Neural cell (in vitro differentiated cells): ENCODE results near the gene TRPV3. TPM values are rescaled to one million over a fixed set of nuclear protein-coding genes. Genes with fewer than 3 reads are reported as not detected.

Experiments used
- H2AFZ ChIP-seq: fragments of 200-600, 300-800 bp; sonication (generic), shearing (Covaris generic); 2 replicates; pipeline ENCODE4 v1.6.0; 2014; ENCODE audit warnings: low read depth, mild to moderate bottlenecking, antibody characterized with exemption, low read length, moderate library complexity
- H3F3A ChIP-seq: fragments of 200-600 bp; shearing (Covaris generic); 2 replicates; pipeline ENCODE4 v1.6.1; 2016; ENCODE audit warnings: mild to moderate bottlenecking, moderate library complexity, mixed read lengths, antibody characterized with exemption, low read length; ENCODE audit not compliant: insufficient read depth, poor library complexity, severe bottlenecking
- H3K27ac ChIP-seq: fragments of 200-600, 300-800 bp; sonication (generic), shearing (Covaris generic); 2 replicates; pipeline ENCODE4 v1.5.1; 2014; ENCODE audit warnings: mild to moderate bottlenecking, low read length, moderate library complexity
- H3K27me3 ChIP-seq: fragments of 300-800, 200-600 bp; sonication (generic), shearing (Covaris generic); 2 replicates; pipeline ENCODE4 v1.6.0; 2014; ENCODE audit warnings: mild to moderate bottlenecking, low read depth, low read length, moderate library complexity; ENCODE audit not compliant: insufficient read depth
- H3K36me3 ChIP-seq: fragments of 300-800, 200-600 bp; sonication (generic), shearing (Covaris generic); 2 replicates; pipeline ENCODE4 v1.5.1; 2014; ENCODE audit warnings: mild to moderate bottlenecking, antibody characterized with exemption, low read length, moderate library complexity; ENCODE audit not compliant: insufficient read depth
- H3K4me2 ChIP-seq: fragments of 300-800, 200-600 bp; sonication (generic), shearing (Covaris generic); 2 replicates; pipeline ENCODE4 v1.6.0; 2014; ENCODE audit warnings: mild to moderate bottlenecking, low read length
- H3K4me3 ChIP-seq: fragments of 300-800, 200-600 bp; sonication (generic), shearing (Covaris generic); 2 replicates; pipeline ENCODE4 v1.5.1; 2014; ENCODE audit warnings: mild to moderate bottlenecking, low read length, moderate library complexity
- H3K79me2 ChIP-seq: fragments of 200-600 bp; shearing (Covaris generic); replicated peaks from 2 replicates; pipeline ENCODE4 v1.6.0; 2014; ENCODE audit warnings: mild to moderate bottlenecking, low read length, moderate library complexity; ENCODE audit not compliant: insufficient read depth
- H3K9ac ChIP-seq: fragments of 300-800, 200-600 bp; sonication (generic), shearing (Covaris generic); 2 replicates; pipeline ENCODE4 v1.6.1; 2016; ENCODE audit warnings: mild to moderate bottlenecking, low read length, mixed read lengths
- H3K9me2 ChIP-seq: fragments of 200-600 bp; shearing (Covaris generic); 2 replicates; pipeline ENCODE4 v1.6.1; 2016; ENCODE audit warnings: mild to moderate bottlenecking, low read length, mixed read lengths; ENCODE audit not compliant: insufficient read depth
- H3K9me3 ChIP-seq: fragments of 200-600, 300-800 bp; sonication (generic), shearing (Covaris generic); 2 replicates; pipeline ENCODE4 v1.6.1; 2016; ENCODE audit warnings: mild to moderate bottlenecking, mixed run types, low read length, moderate library complexity, mixed read lengths
- H4K20me1 ChIP-seq: fragments of 200-600 bp; shearing (Covaris generic); 2 replicates; pipeline ENCODE4 v1.6.1; 2016; ENCODE audit warnings: mild to moderate bottlenecking, mixed run types; ENCODE audit not compliant: insufficient read depth
- EP300 ChIP-seq: fragments of 450-650 bp; conservative IDR thresholded peaks from 2 replicates; pipeline ENCODE4 v1.6.1; 2014; ENCODE audit warnings: antibody characterized with exemption, mild to moderate bottlenecking, moderate library complexity; ENCODE audit not compliant: poor library complexity, severe bottlenecking
- EZH2 ChIP-seq: fragments of 200-600, 300-800 bp; shearing (Covaris generic), sonication (generic); IDR thresholded peaks from 2 replicates; pipeline ENCODE4 v1.6.1; 2014; ENCODE audit warnings: antibody characterized with exemption, low read length, borderline replicate concordance, mild to moderate bottlenecking; ENCODE audit not compliant: insufficient read depth, poor library complexity, severe bottlenecking
- MXI1 ChIP-seq: fragments of 450-650 bp; conservative IDR thresholded peaks from 2 replicates; pipeline ENCODE4 v1.6.1; 2014; ENCODE audit warnings: antibody characterized with exemption, mild to moderate bottlenecking; ENCODE audit not compliant: poor library complexity, severe bottlenecking
- POLR2AphosphoS5 ChIP-seq: IDR thresholded peaks from 2 replicates; pipeline ENCODE4 v1.6.1; 2012
- RAD21 ChIP-seq: fragments of 450-650 bp; conservative IDR thresholded peaks from 2 replicates; pipeline ENCODE4 v1.6.1; 2014; ENCODE audit warnings: antibody characterized with exemption, mild to moderate bottlenecking, moderate library complexity
- SMC3 ChIP-seq: fragments of 450-650 bp; conservative IDR thresholded peaks from 2 replicates; pipeline ENCODE4 v1.6.1; 2014; ENCODE audit warnings: antibody characterized with exemption, mild to moderate bottlenecking, moderate library complexity; ENCODE audit not compliant: poor library complexity
- TAF1 ChIP-seq: IDR thresholded peaks from 2 replicates; pipeline ENCODE4 v1.6.1; 2012; ENCODE audit warnings: low read depth
- polyA plus RNA-seq: library from polyadenylated mRNA; depleted of rRNA; stranded (reverse); fragments of >200 nt; gene quantifications from 2 replicates; pipeline ENCODE4 v1.2.3, GENCODE V29; 2014
- TF ChIP-seq, protein P1 (sequence below): fragments of 450-650 bp; IDR thresholded peaks from 2 replicates; pipeline ENCODE4 v1.5.1; 2014; ENCODE audit warnings: antibody characterized with exemption, mild to moderate bottlenecking, moderate library complexity; ENCODE audit not compliant: poor library complexity, severe bottlenecking
- TF ChIP-seq, protein P2 (sequence below): IDR thresholded peaks from 2 replicates; pipeline ENCODE4 v1.6.1; 2012; ENCODE audit warnings: borderline replicate concordance

Gene TRPV3
- polyA plus RNA-seq, 1 donor from 2014 or later, result 0.19 TPM

DNA sequence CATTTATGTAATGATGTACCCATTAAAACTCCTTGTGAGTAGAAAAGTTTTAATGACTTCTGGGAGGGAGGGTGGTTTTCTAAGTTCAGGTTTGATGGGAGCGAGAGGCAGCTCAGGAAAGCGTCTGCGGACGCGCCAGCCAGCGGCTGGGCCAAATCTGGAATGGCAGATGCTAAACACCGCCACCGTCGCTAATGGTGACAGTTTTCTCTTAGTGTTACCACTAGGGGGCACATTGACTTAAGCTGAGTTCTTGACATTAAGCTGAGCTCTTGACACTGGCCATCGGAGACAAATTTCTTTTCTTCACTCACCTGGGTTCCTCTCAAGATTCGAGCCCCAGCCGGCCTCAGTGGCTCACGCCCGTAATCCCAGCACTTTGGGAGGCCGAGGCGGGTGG is 44.9 kb upstream of the TRPV3 start:
- no peaks in the 10 kb centered on the region for H3F3A ChIP-seq
- no peaks in the 10 kb centered on the region for H4K20me1 ChIP-seq
- H2AFZ ChIP-seq, result no peak overlapping the region
- H3K27ac ChIP-seq, result no peak overlapping the region
- H3K9ac ChIP-seq, result no peak overlapping the region
- no peak overlapping the region for H3K4me3 ChIP-seq
- no peaks in the 10 kb centered on the region for H3K27me3 ChIP-seq
- no peak for TF ChIP-seq TAF1
- TF ChIP-seq EP300, result no peak
- TF ChIP-seq, protein P1, sequence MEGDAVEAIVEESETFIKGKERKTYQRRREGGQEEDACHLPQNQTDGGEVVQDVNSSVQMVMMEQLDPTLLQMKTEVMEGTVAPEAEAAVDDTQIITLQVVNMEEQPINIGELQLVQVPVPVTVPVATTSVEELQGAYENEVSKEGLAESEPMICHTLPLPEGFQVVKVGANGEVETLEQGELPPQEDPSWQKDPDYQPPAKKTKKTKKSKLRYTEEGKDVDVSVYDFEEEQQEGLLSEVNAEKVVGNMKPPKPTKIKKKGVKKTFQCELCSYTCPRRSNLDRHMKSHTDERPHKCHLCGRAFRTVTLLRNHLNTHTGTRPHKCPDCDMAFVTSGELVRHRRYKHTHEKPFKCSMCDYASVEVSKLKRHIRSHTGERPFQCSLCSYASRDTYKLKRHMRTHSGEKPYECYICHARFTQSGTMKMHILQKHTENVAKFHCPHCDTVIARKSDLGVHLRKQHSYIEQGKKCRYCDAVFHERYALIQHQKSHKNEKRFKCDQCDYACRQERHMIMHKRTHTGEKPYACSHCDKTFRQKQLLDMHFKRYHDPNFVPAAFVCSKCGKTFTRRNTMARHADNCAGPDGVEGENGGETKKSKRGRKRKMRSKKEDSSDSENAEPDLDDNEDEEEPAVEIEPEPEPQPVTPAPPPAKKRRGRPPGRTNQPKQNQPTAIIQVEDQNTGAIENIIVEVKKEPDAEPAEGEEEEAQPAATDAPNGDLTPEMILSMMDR, result no peak
- TF ChIP-seq, protein P2, sequence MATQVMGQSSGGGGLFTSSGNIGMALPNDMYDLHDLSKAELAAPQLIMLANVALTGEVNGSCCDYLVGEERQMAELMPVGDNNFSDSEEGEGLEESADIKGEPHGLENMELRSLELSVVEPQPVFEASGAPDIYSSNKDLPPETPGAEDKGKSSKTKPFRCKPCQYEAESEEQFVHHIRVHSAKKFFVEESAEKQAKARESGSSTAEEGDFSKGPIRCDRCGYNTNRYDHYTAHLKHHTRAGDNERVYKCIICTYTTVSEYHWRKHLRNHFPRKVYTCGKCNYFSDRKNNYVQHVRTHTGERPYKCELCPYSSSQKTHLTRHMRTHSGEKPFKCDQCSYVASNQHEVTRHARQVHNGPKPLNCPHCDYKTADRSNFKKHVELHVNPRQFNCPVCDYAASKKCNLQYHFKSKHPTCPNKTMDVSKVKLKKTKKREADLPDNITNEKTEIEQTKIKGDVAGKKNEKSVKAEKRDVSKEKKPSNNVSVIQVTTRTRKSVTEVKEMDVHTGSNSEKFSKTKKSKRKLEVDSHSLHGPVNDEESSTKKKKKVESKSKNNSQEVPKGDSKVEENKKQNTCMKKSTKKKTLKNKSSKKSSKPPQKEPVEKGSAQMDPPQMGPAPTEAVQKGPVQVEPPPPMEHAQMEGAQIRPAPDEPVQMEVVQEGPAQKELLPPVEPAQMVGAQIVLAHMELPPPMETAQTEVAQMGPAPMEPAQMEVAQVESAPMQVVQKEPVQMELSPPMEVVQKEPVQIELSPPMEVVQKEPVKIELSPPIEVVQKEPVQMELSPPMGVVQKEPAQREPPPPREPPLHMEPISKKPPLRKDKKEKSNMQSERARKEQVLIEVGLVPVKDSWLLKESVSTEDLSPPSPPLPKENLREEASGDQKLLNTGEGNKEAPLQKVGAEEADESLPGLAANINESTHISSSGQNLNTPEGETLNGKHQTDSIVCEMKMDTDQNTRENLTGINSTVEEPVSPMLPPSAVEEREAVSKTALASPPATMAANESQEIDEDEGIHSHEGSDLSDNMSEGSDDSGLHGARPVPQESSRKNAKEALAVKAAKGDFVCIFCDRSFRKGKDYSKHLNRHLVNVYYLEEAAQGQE, result no peak
- no peak for TF ChIP-seq EZH2
- no peak for TF ChIP-seq RAD21
- no peaks in the 10 kb centered on the region for H3K79me2 ChIP-seq
- H3K36me3 ChIP-seq, result no peaks in the 10 kb centered on the region
- no peak overlapping the region for H3K4me2 ChIP-seq
- H3K9me3 ChIP-seq, result no peaks in the 10 kb centered on the region
- H3K9me2 ChIP-seq, result no peaks in the 10 kb centered on the region

DNA sequence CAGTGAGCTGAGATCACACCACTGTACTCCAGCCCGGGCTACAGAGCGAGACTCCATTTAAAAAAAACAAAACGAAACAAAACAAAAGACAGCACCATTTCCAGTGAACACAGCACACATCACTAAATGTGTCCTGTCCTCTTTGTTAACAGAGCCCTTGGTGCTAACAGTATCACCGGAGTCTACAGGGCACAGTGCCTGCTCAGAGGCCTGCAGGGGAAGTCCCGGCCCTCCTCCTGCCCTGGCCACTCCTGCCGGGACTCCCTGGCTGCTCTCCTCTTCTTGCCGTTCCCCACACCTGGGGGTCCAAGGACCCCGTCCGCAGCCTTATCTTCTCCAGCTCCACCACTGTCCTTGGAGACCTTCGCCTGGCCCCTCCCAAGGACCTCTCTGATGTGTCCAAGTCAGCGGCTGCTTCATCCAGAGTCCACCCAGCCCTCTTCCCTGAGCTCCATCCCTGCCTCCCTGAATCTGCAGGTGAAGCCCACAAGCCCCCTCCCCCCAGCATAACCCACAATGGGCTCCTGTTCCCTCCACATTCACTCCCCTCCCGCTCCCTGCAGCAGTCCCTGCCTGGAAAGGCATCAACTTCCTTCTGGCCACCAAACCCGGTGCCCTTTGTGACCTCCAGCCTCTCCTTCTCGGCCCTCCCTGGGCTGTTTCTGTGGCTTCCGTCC is 43.1 kb upstream of the TRPV3 start:
- H2AFZ ChIP-seq, result no peak overlapping the region

More for the DNA sequence above, 43.1 kb upstream of the TRPV3 start:
- no peaks in the 10 kb centered on the region for H3F3A ChIP-seq
- H3K79me2 ChIP-seq, result no peaks in the 10 kb centered on the region
- TF ChIP-seq, protein P2, result no peak
- no peak for TF ChIP-seq EZH2
- no peak for TF ChIP-seq TAF1
- no peak for TF ChIP-seq POLR2AphosphoS5
- TF ChIP-seq MXI1, result no peak
- TF ChIP-seq EP300, result no peak
- TF ChIP-seq, protein P1, result no peak
- TF ChIP-seq SMC3, result no peak
- TF ChIP-seq RAD21, result no peak
- H3K9me2 ChIP-seq, result no peaks in the 10 kb centered on the region
- H4K20me1 ChIP-seq, result no peaks in the 10 kb centered on the region
- H3K9ac ChIP-seq, result no peak overlapping the region
- H3K9me3 ChIP-seq, result no peaks in the 10 kb centered on the region
- H3K4me2 ChIP-seq, result no peak overlapping the region
- no peaks in the 10 kb centered on the region for H3K36me3 ChIP-seq
- H3K4me3 ChIP-seq, result no peak overlapping the region
- H3K27me3 ChIP-seq, result no peaks in the 10 kb centered on the region
- H3K27ac ChIP-seq, result no peak overlapping the region
